Measurements from ENCODE around the gene RFX7. TPM values are rescaled to one million over a fixed set of nuclear protein-coding genes. Genes with fewer than 3 reads are reported as not detected.

RFX7 gene
- total RNA-seq, 6 experiments from 2014 or later = 4.5 to 7.1 (median 5.8) TPM

DNA sequence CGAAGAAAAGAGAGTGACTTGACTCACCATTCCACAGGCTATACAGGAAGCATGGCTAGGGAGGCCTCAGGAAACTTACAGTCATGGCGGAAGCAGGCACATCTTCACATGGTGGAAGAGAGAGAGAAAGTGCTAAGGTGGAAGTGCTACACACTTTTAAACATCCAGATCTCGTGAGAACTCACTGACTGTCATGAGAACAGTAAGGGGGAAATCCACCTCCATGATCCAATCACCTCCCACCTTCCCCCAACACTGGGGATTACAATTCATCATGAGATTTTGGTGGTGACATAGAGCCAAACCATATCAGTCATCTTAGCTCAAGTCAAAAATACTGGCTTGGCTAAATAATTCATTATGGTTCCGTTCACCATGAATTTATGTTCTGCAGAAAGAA lies 205.0 kb downstream of the RFX7 start:
- ATAC-seq = no peak
- intact Hi-C loops (cut with DNase I) = no loop called here
- no peaks in the 10 kb centered on the region for H3K9me3 ChIP-seq
- no peak overlapping the region for H3K27ac ChIP-seq
- WGBS (ENCODE audit: insufficient coverage, low coverage, low lambda C conversion rate, missing lambda C conversion rate) = 97% methylated on average over 4 of the region's 4 CpGs
- no peak for DNase-seq
- TF ChIP-seq, protein P1, sequence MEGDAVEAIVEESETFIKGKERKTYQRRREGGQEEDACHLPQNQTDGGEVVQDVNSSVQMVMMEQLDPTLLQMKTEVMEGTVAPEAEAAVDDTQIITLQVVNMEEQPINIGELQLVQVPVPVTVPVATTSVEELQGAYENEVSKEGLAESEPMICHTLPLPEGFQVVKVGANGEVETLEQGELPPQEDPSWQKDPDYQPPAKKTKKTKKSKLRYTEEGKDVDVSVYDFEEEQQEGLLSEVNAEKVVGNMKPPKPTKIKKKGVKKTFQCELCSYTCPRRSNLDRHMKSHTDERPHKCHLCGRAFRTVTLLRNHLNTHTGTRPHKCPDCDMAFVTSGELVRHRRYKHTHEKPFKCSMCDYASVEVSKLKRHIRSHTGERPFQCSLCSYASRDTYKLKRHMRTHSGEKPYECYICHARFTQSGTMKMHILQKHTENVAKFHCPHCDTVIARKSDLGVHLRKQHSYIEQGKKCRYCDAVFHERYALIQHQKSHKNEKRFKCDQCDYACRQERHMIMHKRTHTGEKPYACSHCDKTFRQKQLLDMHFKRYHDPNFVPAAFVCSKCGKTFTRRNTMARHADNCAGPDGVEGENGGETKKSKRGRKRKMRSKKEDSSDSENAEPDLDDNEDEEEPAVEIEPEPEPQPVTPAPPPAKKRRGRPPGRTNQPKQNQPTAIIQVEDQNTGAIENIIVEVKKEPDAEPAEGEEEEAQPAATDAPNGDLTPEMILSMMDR (IDR thresholded peaks at IDR 0.05) = no peak
- H3K27me3 ChIP-seq = no peaks in the 10 kb centered on the region
- no peak overlapping the region for H3K4me3 ChIP-seq
- no peaks in the 10 kb centered on the region for H3K4me1 ChIP-seq
- no peaks in the 10 kb centered on the region for H3K36me3 ChIP-seq

- Histone ChIP-seq H3K27me3 (no peaks in the 10 kb centered on the region), H3K36me3 (no peaks in the 10 kb centered on the region), H3K4me1 (no peaks in the 10 kb centered on the region), H3K4me3 (no peak overlapping the region), H3K27ac (no peak overlapping the region), H3K9me3 (no peaks in the 10 kb centered on the region)
- DNase-seq (no peak), ATAC-seq (no peak)
- TF ChIP-seq, protein P1 (IDR thresholded peaks at IDR 0.05) = no peak
- TF ChIP-seq POLR2A (IDR thresholded peaks at IDR 0.05) = no peak
- 65% methylated on average over 3 of the region's 3 CpGs for WGBS (ENCODE audit: insufficient coverage, low coverage, low lambda C conversion rate, missing lambda C conversion rate)
- intact Hi-C loops (cut with DNase I) = no loop called here
These were observed 205.7 kb downstream of the RFX7 start for GRCh38 chr15:56038015-56038414.

Small RNA genes lying within 50 kb of the gene (small RNA-seq; reads per million reads assigned to genes)
- gene CD24P2 (0 reads per million in 2 experiments), gene RNU6-1287P (0 reads per million in 2 experiments)

Other genes starting within 250 kb of the RFX7 start
- 1 to 10 TPM in 1 of 6 experiments, under 1 TPM in 5; 0.31 to 1.4 (median 0.65) TPM for gene TEX9, start 121.5 kb upstream of the RFX7 start, total RNA-seq
- gene MNS1, start 221.3 kb upstream of the RFX7 start, total RNA-seq = under 1 TPM in 5 of 6 experiments, not detected in 1; 0.18 to 0.58 (median 0.40) TPM